GM19240 (cell line): ENCODE data around the gene TPST2.

Experiments used
- DNase-seq: peaks from one replicate; pipeline ENCODE4 v3.0.0; 2011; ENCODE audit warnings: low spot score; ENCODE audit not compliant: insufficient read length

TPST2 gene

DNA sequence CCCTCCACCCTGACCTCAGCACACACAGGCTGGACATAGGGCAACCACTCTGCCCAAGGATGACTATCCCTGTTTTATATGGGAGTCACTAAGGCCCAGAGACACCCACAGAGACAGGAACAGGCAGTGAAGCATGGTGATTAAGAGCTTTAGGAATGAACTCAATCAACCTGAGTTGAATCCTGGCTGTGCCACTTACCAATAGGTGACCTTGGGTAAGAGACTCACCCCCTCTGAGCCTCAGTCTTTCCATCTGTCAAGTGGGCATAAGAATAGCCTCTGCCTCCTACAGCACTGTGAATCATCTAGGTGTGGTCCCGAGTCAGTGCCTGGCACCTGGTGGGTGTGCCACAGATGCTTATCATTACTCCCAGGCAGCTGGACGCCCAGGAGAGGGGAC lies 21.1 kb upstream of the TPST2 start:
- no peak for DNase-seq

DNA sequence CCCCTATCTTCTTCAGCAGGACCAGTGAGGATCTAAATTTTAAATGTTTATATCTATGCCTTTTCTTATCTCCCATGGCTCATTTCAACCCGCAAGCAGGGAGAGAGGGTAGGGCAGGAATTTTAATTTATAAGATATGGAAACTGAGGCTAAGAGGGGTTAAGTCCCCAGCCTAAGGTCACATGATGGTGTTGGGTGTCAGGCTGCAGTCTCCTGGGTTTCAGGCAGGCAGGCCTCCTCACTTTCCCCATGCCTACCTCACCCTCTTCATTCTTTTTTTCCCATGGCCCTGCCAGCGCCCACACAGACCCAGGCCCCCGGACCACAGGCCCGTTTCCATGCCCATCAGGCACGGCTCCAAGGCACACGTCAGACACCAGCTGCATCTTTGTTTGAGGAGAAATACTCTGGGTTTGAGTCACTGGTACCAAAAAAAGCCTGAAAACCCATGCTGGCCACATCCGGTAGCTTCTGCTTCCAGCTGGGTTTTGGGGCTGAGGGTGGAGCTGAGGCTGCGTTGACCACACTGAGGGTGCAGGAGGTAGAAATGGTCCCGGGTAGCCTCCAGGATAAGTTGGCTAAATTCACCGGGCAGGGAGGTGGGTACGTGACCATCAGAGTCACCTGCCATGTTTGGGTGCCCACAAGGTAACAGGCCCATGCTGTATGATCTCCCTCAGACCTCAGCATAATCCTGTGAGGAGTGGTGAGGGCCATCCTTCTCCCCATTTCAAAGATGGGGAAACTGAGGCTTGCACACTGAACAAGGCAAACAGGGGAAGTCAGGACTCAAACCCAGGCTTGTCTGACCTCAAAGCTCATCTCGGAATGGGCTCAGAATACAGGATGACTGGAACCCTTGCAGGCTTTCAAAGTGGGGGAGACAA lies 20.4 kb upstream of the TPST2 start:
- DNase-seq, result peak; percentile 81

DNA sequence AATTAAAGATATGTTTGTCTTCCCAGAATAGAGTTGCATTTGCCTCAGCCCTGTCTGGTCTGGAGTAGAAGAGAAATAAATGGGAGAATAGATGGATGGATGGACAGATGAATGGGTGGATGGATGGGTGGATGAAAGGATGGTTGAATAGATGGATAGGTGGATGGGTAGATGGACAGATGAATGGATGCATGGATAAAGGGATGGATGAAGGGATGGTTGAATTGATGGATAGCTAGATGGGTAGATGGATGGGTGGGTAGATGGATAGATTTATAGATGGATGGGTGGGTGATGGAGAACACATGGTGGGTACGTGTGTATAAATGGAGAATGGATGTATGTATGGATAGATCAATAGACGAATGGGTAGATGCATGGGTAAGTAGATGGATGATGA lies 19.4 kb upstream of the TPST2 start:
- no peak for DNase-seq

- no peak for DNase-seq
These were observed 18.2 kb upstream of the TPST2 start for GRCh38 chr22:26608129-26608528.

- DNase-seq, result no peak
These were observed 16.7 kb upstream of the TPST2 start for GRCh38 chr22:26606611-26607010.

- DNase-seq, result no peak
These were observed 14.4 kb upstream of the TPST2 start for GRCh38 chr22:26604368-26604767.

GRCh38 chr22:26602127-26602526 lies 12.2 kb upstream of the TPST2 start:
- no peak for DNase-seq

DNA sequence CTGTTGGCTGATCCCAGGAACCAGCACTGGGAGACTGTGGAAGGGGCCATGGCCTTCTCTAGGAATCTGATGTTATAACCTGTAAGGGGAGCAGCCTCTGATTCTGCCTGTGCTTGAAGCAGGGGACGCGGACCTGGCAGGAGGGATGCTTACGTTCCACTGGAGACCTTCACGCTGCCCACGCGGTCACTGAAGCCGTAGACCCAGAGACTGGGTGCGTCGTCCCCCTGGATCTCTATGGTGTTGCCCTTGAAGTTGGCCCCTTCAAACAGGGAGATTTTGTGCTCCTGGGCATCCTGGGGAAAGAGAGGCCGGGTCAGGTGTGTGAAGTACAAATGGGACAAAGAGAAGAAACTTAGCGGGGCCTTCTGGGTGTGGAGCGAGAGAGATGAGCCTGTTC lies 11.8 kb upstream of the TPST2 start:
- DNase-seq, result no peak

- no peak for DNase-seq
These were observed 9.6 kb upstream of the TPST2 start for GRCh38 chr22:26599505-26599904.

- no peak for DNase-seq
These were observed 7.5 kb upstream of the TPST2 start for GRCh38 chr22:26597480-26597879.

DNA sequence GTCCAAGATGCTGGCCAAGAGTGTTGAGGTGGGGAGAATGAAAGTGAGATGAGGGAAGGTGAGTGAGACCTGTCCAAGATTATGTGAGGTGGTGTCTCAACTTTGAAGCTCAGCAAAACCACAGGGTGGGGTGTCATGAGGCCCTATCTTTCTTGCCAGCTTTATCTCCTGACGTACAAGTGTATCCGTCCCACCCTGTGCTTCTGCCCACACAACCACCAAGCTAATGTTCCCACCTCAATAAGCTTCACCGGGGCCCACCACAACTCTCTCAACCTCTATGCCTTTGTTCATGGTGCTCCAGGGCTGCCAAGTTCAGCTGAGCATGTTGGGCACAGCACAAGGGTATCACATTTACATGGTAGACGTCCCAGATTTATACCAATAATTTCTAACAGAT lies 7.1 kb upstream of the TPST2 start:
- no peak for DNase-seq

- DNase-seq, result no peak
These were observed 3.8 kb upstream of the TPST2 start for GRCh38 chr22:26593763-26594162.

DNA sequence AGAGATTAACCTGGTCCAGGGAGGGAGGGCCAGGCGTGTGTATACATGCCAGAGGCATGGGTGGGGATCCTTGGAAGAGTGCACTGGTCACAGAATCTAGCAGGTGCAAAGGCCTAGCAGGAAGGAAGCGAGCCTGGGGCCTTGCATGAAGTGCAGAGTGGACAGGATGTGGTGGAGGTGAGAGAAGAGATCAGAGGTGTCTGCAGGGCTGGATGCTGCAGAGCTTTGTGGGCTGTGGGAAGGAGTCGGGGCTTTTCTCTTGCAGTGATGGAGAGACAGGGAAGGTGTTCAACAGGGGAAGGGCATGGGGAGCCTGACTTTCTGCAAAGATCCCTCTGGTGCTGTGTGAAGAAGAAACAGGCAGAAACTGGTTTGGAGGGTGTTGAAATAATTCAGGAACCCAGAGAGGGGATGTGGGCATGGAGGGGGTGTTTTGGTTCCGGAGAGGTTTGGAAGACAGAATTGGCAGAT lies 2.5 kb upstream of the TPST2 start:
- DNase-seq, result no peak

DNA sequence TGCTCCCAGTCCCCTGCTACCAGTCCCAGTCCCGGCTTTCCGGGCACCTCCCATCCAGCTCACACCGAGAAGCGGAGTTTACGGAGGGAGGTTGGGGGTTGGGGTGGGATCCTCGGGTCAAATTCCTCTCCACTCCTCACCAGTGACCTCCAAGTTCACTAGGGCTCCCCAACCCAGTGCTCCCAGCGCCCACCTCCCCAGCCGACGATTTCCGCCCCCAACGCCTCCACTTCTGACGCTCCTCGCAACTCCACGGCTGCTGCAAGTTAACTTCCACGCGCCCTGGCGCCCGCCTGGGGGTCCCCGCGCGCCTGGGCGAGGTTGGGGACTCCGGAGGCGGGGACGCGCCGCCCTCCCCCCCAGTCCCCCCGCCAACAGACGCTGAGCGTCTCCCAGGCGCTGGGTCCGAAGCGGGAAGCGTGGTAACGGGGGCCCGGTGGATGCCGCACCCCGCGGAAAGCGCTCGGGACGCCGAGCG lies 526 bp downstream of the TPST2 start:
- DNase-seq, result no peak

DNA sequence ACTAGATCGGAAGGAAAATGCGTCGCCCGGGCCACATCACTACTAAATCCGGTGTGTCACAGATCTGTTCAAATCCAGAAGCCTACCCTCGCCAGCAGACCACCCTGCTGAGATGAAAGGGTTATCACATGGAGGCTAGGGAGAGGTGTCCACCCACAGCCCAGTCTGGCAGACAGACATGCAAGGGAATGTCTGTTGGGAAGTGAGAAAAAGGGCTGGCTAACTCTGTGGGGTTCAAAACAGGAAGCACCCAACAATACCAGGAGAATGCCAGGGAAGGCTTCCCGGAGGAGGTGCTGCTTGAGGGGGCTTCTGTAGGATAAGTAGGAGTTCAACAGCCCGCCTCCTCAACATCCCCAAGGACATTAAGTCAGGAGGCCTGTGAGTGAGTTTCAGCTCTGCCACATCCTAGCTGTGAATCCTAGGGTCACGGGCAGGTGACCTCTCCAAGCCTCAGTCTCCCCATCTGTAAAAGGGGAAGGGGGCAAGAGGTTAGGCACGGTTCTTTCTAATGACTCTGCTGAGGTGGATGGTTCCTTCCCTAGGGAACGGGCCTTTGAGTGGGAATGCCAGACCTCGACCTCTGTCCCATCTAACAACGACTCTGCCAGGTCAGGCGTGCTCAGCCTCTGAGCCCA lies 1.1 kb downstream of the TPST2 start:
- DNase-seq, result no peak

- DNase-seq, result no peak
These were observed 1.8 kb downstream of the TPST2 start for GRCh38 chr22:26587991-26588613.

GRCh38 chr22:26586556-26587325 lies 3.2 kb downstream of the TPST2 start:
- no peak for DNase-seq

DNA sequence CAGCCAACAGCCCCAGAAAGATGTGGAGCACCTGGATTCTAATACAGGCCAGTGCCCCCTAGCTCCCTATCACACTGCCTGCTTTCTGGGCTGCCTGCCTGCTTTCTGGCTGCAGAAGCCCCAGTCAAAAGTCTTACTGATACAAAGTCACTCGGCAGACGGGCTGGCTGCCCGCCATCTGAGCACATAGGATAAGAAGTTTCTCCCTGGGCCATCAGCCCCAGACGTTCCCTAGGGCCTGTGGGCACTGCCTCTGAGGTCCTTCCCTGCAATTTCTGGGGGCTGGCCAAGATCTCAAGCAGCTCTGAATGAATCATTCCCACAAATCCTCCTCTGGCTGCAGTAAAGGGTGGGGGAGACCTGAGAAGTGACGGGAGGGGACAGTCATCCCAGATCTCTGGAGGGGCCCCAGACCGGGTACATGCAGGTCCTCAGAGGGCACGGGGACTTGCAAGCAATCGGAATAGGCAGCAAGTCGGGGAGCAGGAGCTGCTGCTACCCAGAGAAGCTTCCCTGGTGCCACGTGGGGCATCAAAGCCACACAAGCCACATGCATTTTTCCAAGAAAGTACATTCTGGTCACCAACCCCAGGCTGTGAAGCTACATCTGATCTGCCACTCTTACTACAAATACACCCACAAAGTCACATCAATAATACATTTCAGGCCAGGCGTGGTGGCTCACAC lies 4.7 kb downstream of the TPST2 start:
- DNase-seq, result no peak

DNA sequence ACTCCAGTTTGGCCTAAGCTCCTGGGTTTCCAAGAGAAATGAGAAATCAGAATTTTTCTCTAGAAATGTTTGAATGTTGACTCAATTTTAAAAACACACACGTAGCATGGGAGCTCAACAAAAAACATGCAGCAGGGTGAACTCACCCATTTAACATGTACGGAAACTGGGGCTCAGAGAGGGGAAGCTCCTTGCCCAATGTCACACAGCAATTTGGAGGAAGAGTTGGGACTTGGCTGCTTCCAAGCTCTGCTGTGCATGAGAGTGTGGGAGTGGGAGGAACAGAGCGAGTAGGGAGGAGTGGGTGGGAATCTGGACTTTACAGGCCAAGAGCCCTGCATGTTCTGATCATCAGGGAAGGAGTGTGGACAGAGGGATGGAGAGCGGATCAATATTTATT lies 5.9 kb downstream of the TPST2 start:
- no peak for DNase-seq

DNA sequence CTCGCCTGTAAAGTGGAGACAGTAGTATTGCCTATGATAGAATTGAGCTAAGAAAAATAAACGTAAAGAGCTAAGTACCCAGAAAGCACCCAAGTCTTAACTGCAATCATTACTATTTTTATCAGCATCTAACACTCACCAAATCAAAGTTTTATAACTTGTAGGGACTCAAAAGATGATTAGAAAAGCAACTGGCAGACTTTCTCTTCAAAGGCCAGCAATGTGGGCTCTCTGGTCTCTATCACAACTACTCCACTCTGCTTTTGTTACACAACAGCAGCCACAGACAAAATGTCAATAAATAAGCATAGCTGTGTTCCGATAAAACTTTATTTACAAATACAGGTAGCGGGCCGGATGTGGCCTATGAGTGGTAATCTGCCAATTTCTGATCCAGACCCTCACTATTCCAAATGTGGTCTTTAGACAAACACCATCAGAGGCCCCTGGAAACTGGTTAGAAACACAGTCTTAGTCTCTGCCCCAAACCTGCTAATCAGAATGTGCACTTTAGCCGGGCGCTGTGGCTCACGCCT lies 8.2 kb downstream of the TPST2 start:
- no peak for DNase-seq

DNA sequence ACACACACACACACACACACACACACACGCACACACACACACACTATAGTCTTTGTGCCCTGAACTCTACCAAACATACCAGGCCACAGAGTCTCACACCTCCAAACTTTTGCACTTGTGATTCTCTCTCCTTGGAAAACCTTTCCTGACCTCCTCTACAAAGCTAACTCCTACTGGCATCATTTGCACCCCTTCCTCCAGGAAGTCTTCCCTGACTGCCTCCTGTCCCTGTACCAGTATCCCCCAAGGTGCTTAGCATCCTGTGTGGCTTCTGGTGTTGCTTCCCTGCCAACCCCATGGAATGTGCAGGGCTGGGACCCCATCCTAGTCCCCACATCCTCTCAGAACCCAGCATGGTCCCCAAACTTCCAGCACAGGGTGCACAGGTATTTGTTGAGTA lies 8.9 kb downstream of the TPST2 start:
- no peak for DNase-seq
